Endothelial cell of umbilical vein (primary cell): ENCODE measurements around the gene MYO7B.

Experiments
- CTCF ChIP-seq, 2 donors: IDR thresholded peaks; 1 replicate in 1 of 2; 2 replicates in 1 of 2; pipeline ENCODE4 v1.5.1; 2011; ENCODE audit warnings: low read length in 2 of 2, mild to moderate bottlenecking in 2 of 2, moderate library complexity in 2 of 2, control low read depth in 1 of 2, inconsistent platforms in 1 of 2, low read depth in 1 of 2; ENCODE audit not compliant: insufficient read depth in 1 of 2; ENCODE audit errors: extremely low read depth in 1 of 2
- EZH2 ChIP-seq: IDR thresholded peaks from 2 replicates; pipeline ENCODE4 v1.6.1; 2012; ENCODE audit warnings: borderline replicate concordance, low read depth, mild to moderate bottlenecking, moderate library complexity, low read length, inconsistent platforms; ENCODE audit not compliant: severe bottlenecking
- FOS ChIP-seq: IDR thresholded peaks from 2 replicates; pipeline ENCODE4 v1.6.1; 2011; ENCODE audit warnings: mild to moderate bottlenecking, low read length, moderate library complexity, borderline replicate concordance; ENCODE audit not compliant: insufficient read depth
- MAX ChIP-seq: IDR thresholded peaks from 2 replicates; pipeline ENCODE4 v1.6.1; 2011; ENCODE audit not compliant: insufficient read depth, insufficient read length
- MYC ChIP-seq: IDR thresholded peaks from one replicate; pipeline ENCODE4 v1.6.1; 2011; ENCODE audit warnings: mild to moderate bottlenecking, low read depth, low read length
- POLR2AphosphoS5 ChIP-seq: IDR thresholded peaks from 2 replicates; pipeline ENCODE4 v1.6.1; 2012; ENCODE audit warnings: low read depth, mild to moderate bottlenecking, control low read depth, low read length, moderate library complexity; ENCODE audit not compliant: insufficient read depth

GRCh38 chr2:127670055-127670956, 134.8 kb downstream of the MYO7B start:
- TF ChIP-seq MAX (no peak), EZH2 (no peak), CTCF (IDR thresholded peaks at IDR 0.05; ENCODE audit: extremely low read depth in 1 of 2, insufficient read depth in 1 of 2, low read depth in 1 of 2, low read length in 2 of 2) (no peak), FOS (no peak), POLR2AphosphoS5 (no peak), MYC (no peak)
